ENCODE data around the gene UNC5CL.

The UNC5CL gene

GRCh38 chr6:41002168-41002567, 36.9 kb downstream of the UNC5CL start:
- DNase-seq = no peak

GRCh38 chr6:41000248-41000647, 38.8 kb downstream of the UNC5CL start:
- no peak for DNase-seq

- DNase-seq = peak; percentile 16 to 25
Observed at GRCh38 chr6:40999569-40999968, 39.5 kb downstream of the UNC5CL start.

GRCh38 chr6:40998661-40999060, 40.4 kb downstream of the UNC5CL start:
- DNase-seq = no peak

- DNase-seq = no peak
Observed at GRCh38 chr6:40997234-40997957, 41.6 kb downstream of the UNC5CL start.

- no peak for DNase-seq
Observed at GRCh38 chr6:40996591-40997233, 42.3 kb downstream of the UNC5CL start.

GRCh38 chr6:40992746-40993145, 46.3 kb downstream of the UNC5CL start:
- DNase-seq = no peak

- no peak for DNase-seq
Observed at GRCh38 chr6:40990301-40990700, 48.7 kb downstream of the UNC5CL start.

- DNase-seq = no peak
Observed at GRCh38 chr6:40989204-40990169, 49.5 kb downstream of the UNC5CL start.

GRCh38 chr6:40988634-40989033, 50.4 kb downstream of the UNC5CL start:
- peak in 1 of 2 donors; percentile 5 for DNase-seq

GRCh38 chr6:40986921-40987819, 51.9 kb downstream of the UNC5CL start:
- DNase-seq = no peak

GRCh38 chr6:40986364-40986763, 52.7 kb downstream of the UNC5CL start:
- no peak for DNase-seq

GRCh38 chr6:40983752-40984151, 55.3 kb downstream of the UNC5CL start:
- no peak for DNase-seq

- no peak for DNase-seq
Observed at GRCh38 chr6:40982917-40983316, 56.1 kb downstream of the UNC5CL start.

GRCh38 chr6:40978687-40979289, 60.2 kb downstream of the UNC5CL start:
- DNase-seq = no peak

- DNase-seq = no peak
Observed at GRCh38 chr6:40977695-40978094, 61.3 kb downstream of the UNC5CL start.

GRCh38 chr6:40977085-40977484, 61.9 kb downstream of the UNC5CL start:
- no peak for DNase-seq

Data from CD4-positive, alpha-beta T cell treated with Interferon alpha-2 for 1 hour (primary cell).